Stimulated activated naive CD8-positive, alpha-beta T cell treated with anti-CD3 and anti-CD28 coated beads, Interleukin-15, Interleukin-2, amounts not matched to agents 100 U/mL and 50 U/mL, for 24 hours (primary cell): ENCODE results near the gene ANTXR1.

Experiments
- ATAC-seq: fragments of 150-1000 bp; cut with Tn5 transposase; one replicate; pipeline ENCODE4 v1.10.0; 2021
- DNase-seq: peaks from one replicate; pipeline ENCODE4 v3.0.0; 2021

The ANTXR1 gene

GRCh38 chr2:69013142-69013839 lies at the start of gene ANTXR1:
Gene ANTXR1, plus strand, starts transcription at chr2:69013179. Its CDS starts 321 bp downstream, at chr2:69013500.
- peak; percentile 22 for ATAC-seq
- peak; percentile 27 for DNase-seq

- DNase-seq (no peak), ATAC-seq (no peak)
Observed at GRCh38 chr2:68964282-68964681, 48.7 kb upstream of the ANTXR1 start.

- ATAC-seq: no peak
- no peak for DNase-seq
Observed at GRCh38 chr2:68968221-68968620, 44.8 kb upstream of the ANTXR1 start.

- DNase-seq (no peak), ATAC-seq (no peak)
Observed at GRCh38 chr2:68969736-68970490, 43.1 kb upstream of the ANTXR1 start.

GRCh38 chr2:68970566-68971265 lies 42.3 kb upstream of the ANTXR1 start:
- DNase-seq (no peak), ATAC-seq (no peak)

GRCh38 chr2:68971591-68972231 lies 41.3 kb upstream of the ANTXR1 start:
- ATAC-seq (peak; percentile 93), DNase-seq (peak; percentile 5)

- ATAC-seq: no peak
- no peak for DNase-seq
Observed at GRCh38 chr2:68974251-68974650, 38.7 kb upstream of the ANTXR1 start, which contains the start of gene GKN1. Gene GKN1, plus strand, starts transcription at chr2:68974636. Its CDS starts 42 bp downstream, at chr2:68974678.

- ATAC-seq (no peak), DNase-seq (no peak)
Observed at GRCh38 chr2:68974946-68975665, 37.9 kb upstream of the ANTXR1 start.

GRCh38 chr2:68975844-68976243 lies 37.1 kb upstream of the ANTXR1 start:
- DNase-seq (no peak), ATAC-seq (no peak)

GRCh38 chr2:68977453-68977852 lies 35.5 kb upstream of the ANTXR1 start:
- ATAC-seq (no peak), DNase-seq (no peak)

- DNase-seq (no peak), ATAC-seq (no peak)
Observed at GRCh38 chr2:68978098-68978497, 34.9 kb upstream of the ANTXR1 start.

GRCh38 chr2:68980956-68981355 lies 32.0 kb upstream of the ANTXR1 start:
- DNase-seq (no peak), ATAC-seq (no peak)

- DNase-seq (no peak), ATAC-seq (no peak)
Observed at GRCh38 chr2:68987021-68987503, 25.9 kb upstream of the ANTXR1 start.

GRCh38 chr2:68989035-68989434 lies 23.9 kb upstream of the ANTXR1 start:
- DNase-seq: no peak

GRCh38 chr2:68992341-68992740 lies 20.6 kb upstream of the ANTXR1 start:
- ATAC-seq (no peak), DNase-seq (no peak)

More at GRCh38 chr2:68989035-68989434, 23.9 kb upstream of the ANTXR1 start:
- no peak for ATAC-seq

- ATAC-seq (no peak), DNase-seq (no peak)
Observed at GRCh38 chr2:68992933-68993332, 20.0 kb upstream of the ANTXR1 start.

- DNase-seq (no peak), ATAC-seq (no peak)
Observed at GRCh38 chr2:68993660-68994059, 19.3 kb upstream of the ANTXR1 start.

GRCh38 chr2:68994864-68995263 lies 18.1 kb upstream of the ANTXR1 start:
- no peak for ATAC-seq
- DNase-seq: no peak

- ATAC-seq (no peak), DNase-seq (no peak)
Observed at GRCh38 chr2:68995916-68996315, 17.1 kb upstream of the ANTXR1 start.

- DNase-seq (no peak), ATAC-seq (no peak)
Observed at GRCh38 chr2:68997401-68997800, 15.6 kb upstream of the ANTXR1 start.

- ATAC-seq (no peak), DNase-seq (no peak)
Observed at GRCh38 chr2:69001879-69002278, 11.1 kb upstream of the ANTXR1 start.

GRCh38 chr2:69003731-69004130 lies 9.2 kb upstream of the ANTXR1 start:
- no peak for ATAC-seq
- no peak for DNase-seq
